NCI-H2196 treated with DMSO at 0.1 percent for 48 hours (cell line): ENCODE measurements around the gene ZGLP1.
"Not testable (repeated sequence)": the region's sequence is repeated elsewhere in the genome, so short reads cannot be mapped to it uniquely, and the experiment has no call there.

Source experiments
- DNase-seq: peaks from one replicate; lab custom pipeline; 2025; ENCODE audit not compliant: unreplicated experiment; lab: John Stamatoyannopoulos, UW

ZGLP1 gene

DNA sequence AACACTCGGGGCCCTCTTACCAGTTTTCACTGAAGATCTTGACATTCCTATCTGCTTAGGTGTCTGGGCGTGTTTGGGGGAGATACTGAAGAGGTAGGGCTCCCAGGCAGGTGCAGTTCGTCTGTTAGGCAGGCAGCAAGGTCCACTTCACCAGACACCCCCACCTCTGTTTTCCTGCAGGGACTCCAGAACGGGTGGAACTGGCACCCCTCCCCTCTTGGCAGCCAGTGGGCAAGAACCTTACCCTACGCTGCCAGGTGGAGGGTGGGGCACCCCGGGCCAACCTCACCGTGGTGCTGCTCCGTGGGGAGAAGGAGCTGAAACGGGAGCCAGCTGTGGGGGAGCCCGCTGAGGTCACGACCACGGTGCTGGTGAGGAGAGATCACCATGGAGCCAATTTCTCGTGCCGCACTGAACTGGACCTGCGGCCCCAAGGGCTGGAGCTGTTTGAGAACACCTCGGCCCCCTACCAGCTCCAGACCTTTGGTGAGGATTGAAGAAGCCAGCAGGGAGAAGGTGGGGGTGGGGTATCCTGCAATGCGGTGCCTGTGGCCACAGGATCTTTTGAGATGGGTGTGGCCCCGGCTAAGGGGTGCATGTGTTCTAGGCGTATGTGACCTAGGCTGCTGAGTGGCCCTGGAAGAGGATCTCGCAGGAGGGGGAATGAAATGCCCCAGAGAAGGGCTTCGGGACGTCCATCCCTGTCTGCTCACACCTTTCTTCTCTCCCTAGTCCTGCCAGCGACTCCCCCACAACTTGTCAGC lies 26.1 kb downstream of the ZGLP1 start:
- DNase-seq, result no peak

DNA sequence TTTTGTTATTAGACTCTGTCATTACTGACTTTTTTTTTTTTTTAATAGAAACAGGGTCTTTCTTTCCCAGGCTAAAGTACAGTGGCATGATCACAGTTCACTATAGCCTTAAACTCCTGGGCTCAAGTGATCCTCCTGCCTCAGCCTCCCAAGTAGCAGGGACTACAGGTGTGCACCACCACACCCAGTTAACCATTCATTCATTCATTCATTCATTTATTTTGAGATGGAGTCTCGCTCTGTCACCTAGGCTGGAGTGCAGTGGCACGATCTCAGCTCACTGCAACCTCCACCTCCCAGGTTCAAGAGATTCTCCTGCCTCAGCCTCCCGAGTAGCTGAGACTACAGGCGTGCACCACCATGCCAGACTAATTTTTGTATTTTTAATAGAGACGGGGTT lies 27.6 kb downstream of the ZGLP1 start:
- DNase-seq, result not testable (repeated sequence)

DNA sequence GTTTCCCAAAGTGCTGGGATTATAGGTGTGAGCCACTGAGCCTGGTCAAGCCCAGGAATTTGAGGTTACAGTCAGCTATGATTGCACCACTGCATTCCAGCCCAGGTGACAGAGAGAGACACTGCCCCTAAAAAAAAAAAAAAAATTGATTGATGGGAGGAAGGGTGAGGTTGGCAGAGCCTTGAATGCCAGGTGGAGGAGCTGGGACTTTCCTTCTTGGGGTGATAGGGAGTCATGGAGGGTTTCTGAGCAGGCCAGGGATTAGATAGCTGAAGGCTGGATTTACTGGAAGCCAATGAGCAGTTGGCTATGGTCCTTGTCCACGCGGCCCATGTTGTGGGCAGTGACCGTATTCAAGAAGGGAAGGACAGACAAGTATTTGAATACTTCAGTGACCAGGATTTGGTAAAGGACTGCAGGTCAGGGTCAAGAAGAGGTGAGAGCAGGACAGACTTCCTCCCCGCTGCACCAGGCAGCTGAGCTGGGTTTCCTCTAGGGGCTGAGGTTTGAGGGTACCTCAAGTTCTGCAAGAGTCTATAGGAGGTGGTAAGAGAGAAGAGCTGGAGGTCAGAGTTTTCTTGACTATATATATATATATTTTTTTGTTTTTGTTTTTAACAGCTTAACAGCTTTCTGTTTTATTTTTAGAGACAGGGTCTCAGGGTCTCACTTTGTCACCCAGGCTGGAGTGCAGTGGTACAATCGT lies 29.7 kb downstream of the ZGLP1 start:
- DNase-seq, result no peak

GRCh38 chr19:10278935-10279334 lies 30.7 kb downstream of the ZGLP1 start:
- DNase-seq, result no peak

GRCh38 chr19:10277795-10278589 lies 31.6 kb downstream of the ZGLP1 start:
- DNase-seq, result no peak

DNA sequence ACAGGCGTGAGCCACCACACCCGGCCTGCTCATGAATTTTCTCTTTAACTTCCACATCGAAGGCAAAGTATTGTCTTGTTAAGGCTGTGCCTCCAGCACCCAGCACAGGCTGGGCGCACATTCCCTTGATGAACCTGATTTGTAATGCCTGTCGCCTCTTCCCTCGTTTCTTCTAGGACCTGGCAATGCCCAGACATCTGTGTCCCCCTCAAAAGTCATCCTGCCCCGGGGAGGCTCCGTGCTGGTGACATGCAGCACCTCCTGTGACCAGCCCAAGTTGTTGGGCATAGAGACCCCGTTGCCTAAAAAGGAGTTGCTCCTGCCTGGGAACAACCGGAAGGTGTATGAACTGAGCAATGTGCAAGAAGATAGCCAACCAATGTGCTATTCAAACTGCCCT lies 35.0 kb downstream of the ZGLP1 start:
- DNase-seq, result no peak

- DNase-seq, result no peak
These were observed 38.0 kb downstream of the ZGLP1 start for GRCh38 chr19:10271543-10272086.

DNA sequence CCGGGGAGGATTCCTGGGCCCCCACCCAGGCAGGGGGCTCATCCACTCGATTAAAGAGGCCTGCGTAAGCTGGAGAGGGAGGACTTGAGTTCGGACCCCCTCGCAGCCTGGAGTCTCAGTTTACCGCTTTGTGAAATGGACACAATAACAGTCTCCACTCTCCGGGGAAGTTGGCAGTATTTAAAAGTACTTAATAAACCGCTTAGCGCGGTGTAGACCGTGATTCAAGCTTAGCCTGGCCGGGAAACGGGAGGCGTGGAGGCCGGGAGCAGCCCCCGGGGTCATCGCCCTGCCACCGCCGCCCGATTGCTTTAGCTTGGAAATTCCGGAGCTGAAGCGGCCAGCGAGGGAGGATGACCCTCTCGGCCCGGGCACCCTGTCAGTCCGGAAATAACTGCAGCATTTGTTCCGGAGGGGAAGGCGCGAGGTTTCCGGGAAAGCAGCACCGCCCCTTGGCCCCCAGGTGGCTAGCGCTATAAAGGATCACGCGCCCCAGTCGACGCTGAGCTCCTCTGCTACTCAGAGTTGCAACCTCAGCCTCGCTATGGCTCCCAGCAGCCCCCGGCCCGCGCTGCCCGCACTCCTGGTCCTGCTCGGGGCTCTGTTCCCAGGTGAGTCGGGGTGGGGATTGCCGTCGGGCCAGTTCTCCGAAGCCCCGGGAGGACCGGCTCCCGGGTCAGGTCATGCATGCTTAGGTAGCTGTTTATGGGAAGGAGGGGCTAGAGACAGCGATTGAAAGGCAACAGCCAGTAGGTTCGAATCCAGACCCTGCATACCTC lies 38.8 kb downstream of the ZGLP1 start, which contains the start of gene ICAM1:
TSS of gene ICAM1 (plus strand) at position 505 of the 779 bp plus-strand sequence. CDS start at position 545, 40 bp downstream.
- no peak for DNase-seq

DNA sequence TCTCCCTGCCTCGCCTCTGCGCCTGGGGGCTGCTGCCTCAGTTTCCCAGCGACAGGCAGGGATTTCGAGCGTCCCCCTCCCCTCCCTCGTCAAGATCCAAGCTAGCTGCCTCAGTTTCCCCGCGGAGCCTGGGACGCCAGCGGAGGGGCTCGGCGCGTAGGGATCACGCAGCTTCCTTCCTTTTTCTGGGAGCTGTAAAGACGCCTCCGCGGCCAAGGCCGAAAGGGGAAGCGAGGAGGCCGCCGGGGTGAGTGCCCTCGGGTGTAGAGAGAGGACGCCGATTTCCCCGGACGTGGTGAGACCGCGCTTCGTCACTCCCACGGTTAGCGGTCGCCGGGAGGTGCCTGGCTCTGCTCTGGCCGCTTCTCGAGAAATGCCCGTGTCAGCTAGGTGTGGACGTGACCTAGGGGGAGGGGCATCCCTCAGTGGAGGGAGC lies 39.4 kb downstream of the ZGLP1 start:
- no peak for DNase-seq

DNA sequence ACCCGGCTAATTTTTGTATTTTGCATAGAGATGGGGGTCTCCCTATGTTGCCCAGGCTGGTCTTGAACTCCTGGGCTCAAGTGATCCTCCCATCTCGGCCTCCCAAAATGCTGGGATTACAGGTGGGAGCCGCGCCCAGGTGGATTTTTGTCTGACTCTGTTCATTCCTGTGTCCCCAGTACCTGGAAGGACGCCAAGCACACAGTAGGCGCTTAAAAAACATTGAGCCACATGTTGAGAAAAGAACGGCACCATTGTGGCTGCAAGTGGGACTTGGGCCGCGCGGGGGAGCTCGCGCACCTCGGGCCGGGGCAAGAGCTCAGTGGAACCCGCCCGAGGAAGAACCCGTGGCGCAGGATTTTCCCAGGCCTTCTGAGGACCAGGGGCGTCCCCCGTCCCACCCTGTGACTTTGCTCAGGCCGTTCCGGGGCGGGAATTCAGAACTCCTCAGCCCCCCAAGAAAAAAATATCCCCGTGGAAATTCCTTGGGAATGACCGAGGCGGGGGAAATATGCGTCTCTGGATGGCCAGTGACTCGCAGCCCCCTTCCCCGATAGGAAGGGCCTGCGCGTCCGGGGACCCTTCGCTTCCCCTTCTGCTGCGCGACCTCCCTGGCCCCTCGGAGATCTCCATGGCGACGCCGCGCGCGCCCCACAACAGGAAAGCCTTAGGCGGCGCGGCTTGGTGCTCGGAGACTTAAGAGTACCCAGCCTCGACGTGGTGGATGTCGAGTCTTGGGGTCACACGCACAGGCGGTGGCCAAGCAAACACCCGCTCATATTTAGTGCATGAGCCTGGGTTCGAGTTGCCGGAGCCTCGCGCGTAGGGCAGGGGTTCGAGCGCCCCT lies 40.1 kb downstream of the ZGLP1 start:
- peak; percentile 56 for DNase-seq

- no peak for DNase-seq
These were observed 41.5 kb downstream of the ZGLP1 start for GRCh38 chr19:10268071-10268470.

GRCh38 chr19:10266706-10267105 lies 42.9 kb downstream of the ZGLP1 start:
- no peak for DNase-seq

DNA sequence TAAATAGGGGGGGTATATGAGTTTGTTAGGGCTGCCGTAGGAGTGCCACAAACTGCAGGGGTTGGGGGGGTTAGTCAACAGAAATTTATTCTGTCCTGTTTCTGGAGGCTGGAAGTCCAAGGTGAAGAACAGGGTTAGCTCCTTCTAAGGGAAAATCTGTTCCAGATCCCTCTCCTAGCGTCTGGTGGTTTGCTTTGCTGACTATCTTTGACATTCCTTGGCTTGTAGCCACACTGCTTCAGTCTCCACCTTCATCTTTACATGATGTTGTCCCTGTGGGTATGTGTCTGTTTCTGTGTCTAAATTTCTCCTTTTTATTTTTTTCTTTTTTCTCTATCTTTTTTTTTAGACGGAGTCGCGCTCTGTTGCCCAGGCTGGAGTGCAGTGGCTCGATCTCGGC lies 46.8 kb downstream of the ZGLP1 start:
- no peak for DNase-seq

- no peak for DNase-seq
These were observed 49.5 kb downstream of the ZGLP1 start for GRCh38 chr19:10260141-10260584.

GRCh38 chr19:10259162-10259905 lies 50.3 kb downstream of the ZGLP1 start:
- peak; percentile 36 for DNase-seq

- no peak for DNase-seq
These were observed 51.4 kb downstream of the ZGLP1 start for GRCh38 chr19:10258080-10258710.

- no peak for DNase-seq
These were observed 52.5 kb downstream of the ZGLP1 start for GRCh38 chr19:10256970-10257615.

DNA sequence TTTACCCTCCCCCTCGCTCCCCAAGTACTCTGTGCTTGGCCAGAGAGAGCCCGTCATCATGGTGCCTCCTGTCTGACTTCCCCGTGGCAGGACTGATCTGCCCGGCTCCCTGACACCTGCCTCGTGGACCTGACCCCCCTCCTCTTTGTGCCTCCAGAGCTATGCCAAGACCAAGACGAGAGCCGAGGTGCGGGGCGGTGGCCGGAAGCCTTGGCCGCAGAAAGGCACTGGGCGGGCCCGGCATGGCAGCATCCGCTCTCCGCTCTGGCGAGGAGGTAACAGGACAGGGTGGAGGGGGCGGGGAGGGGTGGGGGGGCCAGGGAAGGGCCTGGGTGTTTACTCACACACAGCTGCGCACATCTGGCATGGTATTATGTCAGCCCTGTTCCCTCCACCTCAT lies 53.1 kb downstream of the ZGLP1 start:
- DNase-seq, result no peak
